ENCODE data around the gene TIMM23.

- TF ChIP-seq CTCF (IDR thresholded peaks at IDR 0.05) (no peak), TCF7L2 (IDR thresholded peaks at IDR 0.05; ENCODE audit: low read depth, low read length) (no peak), POLR2AphosphoS5 (IDR thresholded peaks at IDR 0.05; ENCODE audit: low read depth, low read length) (no peak), SIN3A (IDR thresholded peaks at IDR 0.05; ENCODE audit: borderline replicate concordance, insufficient read depth, low read depth, low read length) (no peak)
- TF ChIP-seq, protein P1, sequence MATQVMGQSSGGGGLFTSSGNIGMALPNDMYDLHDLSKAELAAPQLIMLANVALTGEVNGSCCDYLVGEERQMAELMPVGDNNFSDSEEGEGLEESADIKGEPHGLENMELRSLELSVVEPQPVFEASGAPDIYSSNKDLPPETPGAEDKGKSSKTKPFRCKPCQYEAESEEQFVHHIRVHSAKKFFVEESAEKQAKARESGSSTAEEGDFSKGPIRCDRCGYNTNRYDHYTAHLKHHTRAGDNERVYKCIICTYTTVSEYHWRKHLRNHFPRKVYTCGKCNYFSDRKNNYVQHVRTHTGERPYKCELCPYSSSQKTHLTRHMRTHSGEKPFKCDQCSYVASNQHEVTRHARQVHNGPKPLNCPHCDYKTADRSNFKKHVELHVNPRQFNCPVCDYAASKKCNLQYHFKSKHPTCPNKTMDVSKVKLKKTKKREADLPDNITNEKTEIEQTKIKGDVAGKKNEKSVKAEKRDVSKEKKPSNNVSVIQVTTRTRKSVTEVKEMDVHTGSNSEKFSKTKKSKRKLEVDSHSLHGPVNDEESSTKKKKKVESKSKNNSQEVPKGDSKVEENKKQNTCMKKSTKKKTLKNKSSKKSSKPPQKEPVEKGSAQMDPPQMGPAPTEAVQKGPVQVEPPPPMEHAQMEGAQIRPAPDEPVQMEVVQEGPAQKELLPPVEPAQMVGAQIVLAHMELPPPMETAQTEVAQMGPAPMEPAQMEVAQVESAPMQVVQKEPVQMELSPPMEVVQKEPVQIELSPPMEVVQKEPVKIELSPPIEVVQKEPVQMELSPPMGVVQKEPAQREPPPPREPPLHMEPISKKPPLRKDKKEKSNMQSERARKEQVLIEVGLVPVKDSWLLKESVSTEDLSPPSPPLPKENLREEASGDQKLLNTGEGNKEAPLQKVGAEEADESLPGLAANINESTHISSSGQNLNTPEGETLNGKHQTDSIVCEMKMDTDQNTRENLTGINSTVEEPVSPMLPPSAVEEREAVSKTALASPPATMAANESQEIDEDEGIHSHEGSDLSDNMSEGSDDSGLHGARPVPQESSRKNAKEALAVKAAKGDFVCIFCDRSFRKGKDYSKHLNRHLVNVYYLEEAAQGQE (IDR thresholded peaks at IDR 0.05; ENCODE audit: insufficient read depth in 1 of 2, low read depth in 2 of 2, low read length in 1 of 2): no peak
These were observed 61.3 kb downstream of the TIMM23 start for GRCh38 chr10:46033602-46034011.
